Measurements from ENCODE around the gene SLC44A3.

Gene SLC44A3

GRCh38 chr1:94832446-94832845, 12.3 kb downstream of the SLC44A3 start:
- in situ Hi-C loops (cut with MboI; ENCODE audit: low sequenced_read_pairs) = loop anchor here (25.0 kb wide), 1 partner anchor 205 kb away; no protein-coding TSS in a partner anchor

- in situ Hi-C loops (cut with MboI; ENCODE audit: low sequenced_read_pairs) = loop anchor here (25.0 kb wide), 1 partner anchor 204 kb away; no protein-coding TSS in a partner anchor
These were observed 12.9 kb downstream of the SLC44A3 start for GRCh38 chr1:94832931-94833585.

- in situ Hi-C loops (cut with MboI; ENCODE audit: low sequenced_read_pairs) = loop anchor here (25.0 kb wide), 1 partner anchor 200 kb away; no protein-coding TSS in a partner anchor
These were observed 16.7 kb downstream of the SLC44A3 start for GRCh38 chr1:94836891-94837290.

GRCh38 chr1:94840381-94840780, 20.2 kb downstream of the SLC44A3 start:
- in situ Hi-C loops (cut with MboI; ENCODE audit: low sequenced_read_pairs) = loop anchor here (25.0 kb wide), 1 partner anchor 197 kb away; no protein-coding TSS in a partner anchor

- in situ Hi-C loops (cut with MboI; ENCODE audit: low sequenced_read_pairs) = loop anchor here (25.0 kb wide), 1 partner anchor 196 kb away; no protein-coding TSS in a partner anchor
These were observed 20.7 kb downstream of the SLC44A3 start for GRCh38 chr1:94840808-94841207.

GRCh38 chr1:94843430-94843829, 23.3 kb downstream of the SLC44A3 start:
- in situ Hi-C loops (cut with MboI; ENCODE audit: low sequenced_read_pairs) = loop anchor here (25.0 kb wide), 1 partner anchor 194 kb away; no protein-coding TSS in a partner anchor

- in situ Hi-C loops (cut with MboI; ENCODE audit: low sequenced_read_pairs) = loop anchor here (25.0 kb wide), 1 partner anchor 193 kb away; no protein-coding TSS in a partner anchor
These were observed 23.7 kb downstream of the SLC44A3 start for GRCh38 chr1:94843846-94844245.

GRCh38 chr1:94846308-94846707, 26.2 kb downstream of the SLC44A3 start:
- in situ Hi-C loops (cut with MboI; ENCODE audit: low sequenced_read_pairs) = loop anchor here (25.0 kb wide), 1 partner anchor 191 kb away; no protein-coding TSS in a partner anchor

GRCh38 chr1:94851571-94851970, 31.4 kb downstream of the SLC44A3 start:
- in situ Hi-C loops (cut with MboI; ENCODE audit: low sequenced_read_pairs) = no loop called here

- in situ Hi-C loops (cut with MboI; ENCODE audit: low sequenced_read_pairs) = no loop called here
These were observed 32.6 kb downstream of the SLC44A3 start for GRCh38 chr1:94852788-94853187.

- in situ Hi-C loops (cut with MboI; ENCODE audit: low sequenced_read_pairs) = no loop called here
These were observed 34.5 kb downstream of the SLC44A3 start for GRCh38 chr1:94854458-94855306.

- in situ Hi-C loops (cut with MboI; ENCODE audit: low sequenced_read_pairs) = no loop called here
These were observed 35.1 kb downstream of the SLC44A3 start for GRCh38 chr1:94855307-94855700.

- in situ Hi-C loops (cut with MboI; ENCODE audit: low sequenced_read_pairs) = no loop called here
These were observed 35.8 kb downstream of the SLC44A3 start for GRCh38 chr1:94856004-94856403.

- in situ Hi-C loops (cut with MboI; ENCODE audit: low sequenced_read_pairs) = no loop called here
These were observed 36.7 kb downstream of the SLC44A3 start for GRCh38 chr1:94856868-94857267.

- in situ Hi-C loops (cut with MboI; ENCODE audit: low sequenced_read_pairs) = no loop called here
These were observed 38.1 kb downstream of the SLC44A3 start for GRCh38 chr1:94858276-94858675.

- in situ Hi-C loops (cut with MboI; ENCODE audit: low sequenced_read_pairs) = no loop called here
These were observed 39.0 kb downstream of the SLC44A3 start for GRCh38 chr1:94859174-94859573.

GRCh38 chr1:94862718-94863117, 42.6 kb downstream of the SLC44A3 start:
- in situ Hi-C loops (cut with MboI; ENCODE audit: low sequenced_read_pairs) = no loop called here

- in situ Hi-C loops (cut with MboI; ENCODE audit: low sequenced_read_pairs) = no loop called here
These were observed 43.2 kb downstream of the SLC44A3 start for GRCh38 chr1:94863297-94863911.

- in situ Hi-C loops (cut with MboI; ENCODE audit: low sequenced_read_pairs) = no loop called here
These were observed 43.8 kb downstream of the SLC44A3 start for GRCh38 chr1:94863919-94864318.

GRCh38 chr1:94864821-94865220, 44.7 kb downstream of the SLC44A3 start:
- in situ Hi-C loops (cut with MboI; ENCODE audit: low sequenced_read_pairs) = no loop called here

GRCh38 chr1:94865360-94865759, 45.2 kb downstream of the SLC44A3 start:
- in situ Hi-C loops (cut with MboI; ENCODE audit: low sequenced_read_pairs) = no loop called here

Data from hTERT RPE-1 (cell line).